GM10248 (cell line): ENCODE data around the gene DYNC1H1.
"Not testable (repeated sequence)": the region's sequence is repeated elsewhere in the genome, so short reads cannot be mapped to it uniquely, and the experiment has no call there.

Experiments
- CTCF ChIA-PET: fragments of 300-600 bp; sonication (Branson Sonifier 250); formaldehyde crosslinking; extraction: SDS; loops from one replicate; lab custom pipeline; 2021; ENCODE audit warnings: antibody characterized with exemption; lab: Yijun Ruan, JAX
- POLR2A ChIA-PET: fragments of 350-650 bp; sonication (Branson Sonifier 250); formaldehyde crosslinking; extraction: SDS; loops from one replicate; lab custom pipeline; 2020; ENCODE audit warnings: antibody characterized with exemption; lab: Yijun Ruan, JAX
- DNase-seq: peaks from one replicate; pipeline ENCODE4 v3.0.0; 2012; ENCODE audit errors: extremely low spot score
- CTCF ChIP-seq: IDR thresholded peaks from 2 replicates; pipeline ENCODE4 v1.5.1; 2012; ENCODE audit warnings: mild to moderate bottlenecking, low read depth; ENCODE audit errors: extremely low read depth, missing control alignments, control extremely low read depth

Gene DYNC1H1

DNA sequence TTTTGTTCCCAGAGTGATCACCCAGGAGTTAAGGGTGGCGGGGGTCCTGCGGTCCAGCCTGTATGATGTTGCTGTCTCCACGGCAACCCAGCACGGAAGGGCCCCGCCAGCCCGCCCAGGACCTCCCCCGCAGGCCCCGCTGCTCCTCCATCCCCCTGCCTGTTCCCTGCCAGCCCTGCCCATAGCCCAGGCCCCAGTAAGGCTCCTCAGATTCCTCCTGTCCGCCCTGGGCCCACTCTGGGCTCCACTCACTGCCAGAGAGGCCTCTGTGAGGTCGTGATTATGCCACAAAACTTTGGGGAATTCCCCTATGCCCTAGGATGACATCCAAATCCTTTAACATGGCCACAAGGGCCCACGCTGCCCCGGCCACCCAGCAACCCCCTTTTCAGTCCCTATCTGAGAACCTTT is 101.7 kb downstream of the DYNC1H1 start:
- no peak for TF ChIP-seq CTCF

GRCh38 chr14:102071283-102071998 is 107.1 kb downstream of the DYNC1H1 start:
- ChIA-PET CTCF (no interaction called here), POLR2A (interaction anchor here (0.7 kb wide), 1 partner anchor 13 kb away, joined by 3 read pairs; no protein-coding TSS in a partner anchor)
- DNase-seq, result no peak

More for the DNA sequence above, 101.7 kb downstream of the DYNC1H1 start:
- ChIA-PET POLR2A (interaction anchor here (1.6 kb wide), 1 partner anchor 9 kb away, joined by 5 read pairs; no protein-coding TSS in a partner anchor), CTCF (no interaction called here)
- no peak for DNase-seq

GRCh38 chr14:102074415-102074964 is 110.1 kb downstream of the DYNC1H1 start:
- CTCF ChIA-PET, result interaction anchor here (1.2 to 1.5 kb wide), 2 partner anchors 10 to 16 kb away, joined by 3 read pairs; no protein-coding TSS in a partner anchor

More at GRCh38 chr14:102071283-102071998, 107.1 kb downstream of the DYNC1H1 start:
- no peak for TF ChIP-seq CTCF

GRCh38 chr14:102075155-102075554 is 110.8 kb downstream of the DYNC1H1 start:
- ChIA-PET POLR2A (interaction anchor here (0.6 to 2.6 kb wide), 3 partner anchors 9 to 99 kb away, joined by 3 to 14 read pairs (median 5); partner anchors contain the start of gene HSP90AA1), CTCF (interaction anchor here (0.8 to 1.5 kb wide), 4 partner anchors 11 to 311 kb away, joined by 3 read pairs; no protein-coding TSS in a partner anchor)
- no peak for DNase-seq
- TF ChIP-seq CTCF, result no peak

More at GRCh38 chr14:102074415-102074964, 110.1 kb downstream of the DYNC1H1 start:
- no peak for TF ChIP-seq CTCF
- no peak for DNase-seq
- POLR2A ChIA-PET, result interaction anchor here (0.6 to 1.2 kb wide), 3 partner anchors 8 to 238 kb away, joined by 3 to 5 read pairs (median 3); no protein-coding TSS in a partner anchor

- ChIA-PET POLR2A (interaction anchor here (0.6 to 2.6 kb wide), 6 partner anchors 8 to 33 kb away, joined by 3 to 14 read pairs (median 6); partner anchors contain the start of gene HSP90AA1), CTCF (interaction anchor here (1.7 kb wide), 1 partner anchor 19 kb away, joined by 6 read pairs; no protein-coding TSS in a partner anchor)
- no peak for DNase-seq
- no peak for TF ChIP-seq CTCF
These were observed 113.0 kb downstream of the DYNC1H1 start for GRCh38 chr14:102077382-102077709.

GRCh38 chr14:102078361-102078791 is 114.0 kb downstream of the DYNC1H1 start:
- ChIA-PET POLR2A (interaction anchor here (0.6 to 1.0 kb wide), 5 partner anchors 10 to 273 kb away, joined by 3 to 5 read pairs (median 3); no protein-coding TSS in a partner anchor), CTCF (interaction anchor here (1.1 kb wide), 1 partner anchor 18 kb away, joined by 4 read pairs; no protein-coding TSS in a partner anchor)
- not testable (repeated sequence) for DNase-seq
